GM12801 (cell line): ENCODE results near the gene RTF1.

Experiments
- TF ChIP-seq, protein P1 (sequence below): IDR thresholded peaks from one replicate; pipeline ENCODE4 v1.5.1; 2011; ENCODE audit warnings: control low read depth; ENCODE audit not compliant: insufficient read length; ENCODE audit errors: extremely low read depth

RTF1 gene

DNA sequence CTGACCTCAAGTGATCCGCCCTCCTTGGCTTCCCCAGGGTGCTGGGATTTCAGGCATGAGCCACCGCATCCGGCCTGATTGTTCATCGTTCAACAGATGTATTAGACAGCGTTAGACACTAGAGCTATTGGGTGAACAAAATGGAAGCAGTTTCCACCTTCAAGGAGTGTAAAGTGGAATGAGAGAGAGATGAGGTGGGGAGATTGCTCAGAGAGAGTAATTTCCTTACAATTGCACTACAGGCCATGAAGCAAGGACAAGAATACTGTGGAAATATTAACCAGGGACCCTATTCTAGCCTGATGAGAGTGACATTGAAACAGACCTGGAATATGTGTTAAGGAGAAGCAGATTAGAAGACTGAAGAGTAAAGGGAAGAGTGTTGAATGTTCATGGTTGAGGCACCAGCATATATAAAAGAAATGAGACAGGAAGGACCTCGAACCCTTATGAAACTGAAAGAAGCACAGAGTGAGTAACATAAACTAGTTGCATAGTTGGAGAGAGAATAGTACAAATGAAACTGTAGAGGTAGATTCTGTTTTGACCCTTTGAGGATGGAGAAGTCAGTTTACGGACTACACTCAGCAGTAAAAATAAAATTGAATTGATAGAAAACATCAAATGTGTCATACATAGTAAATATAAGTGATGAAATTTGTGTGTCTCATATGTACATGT is 7.2 kb downstream of the RTF1 start:
- TF ChIP-seq, protein P1, sequence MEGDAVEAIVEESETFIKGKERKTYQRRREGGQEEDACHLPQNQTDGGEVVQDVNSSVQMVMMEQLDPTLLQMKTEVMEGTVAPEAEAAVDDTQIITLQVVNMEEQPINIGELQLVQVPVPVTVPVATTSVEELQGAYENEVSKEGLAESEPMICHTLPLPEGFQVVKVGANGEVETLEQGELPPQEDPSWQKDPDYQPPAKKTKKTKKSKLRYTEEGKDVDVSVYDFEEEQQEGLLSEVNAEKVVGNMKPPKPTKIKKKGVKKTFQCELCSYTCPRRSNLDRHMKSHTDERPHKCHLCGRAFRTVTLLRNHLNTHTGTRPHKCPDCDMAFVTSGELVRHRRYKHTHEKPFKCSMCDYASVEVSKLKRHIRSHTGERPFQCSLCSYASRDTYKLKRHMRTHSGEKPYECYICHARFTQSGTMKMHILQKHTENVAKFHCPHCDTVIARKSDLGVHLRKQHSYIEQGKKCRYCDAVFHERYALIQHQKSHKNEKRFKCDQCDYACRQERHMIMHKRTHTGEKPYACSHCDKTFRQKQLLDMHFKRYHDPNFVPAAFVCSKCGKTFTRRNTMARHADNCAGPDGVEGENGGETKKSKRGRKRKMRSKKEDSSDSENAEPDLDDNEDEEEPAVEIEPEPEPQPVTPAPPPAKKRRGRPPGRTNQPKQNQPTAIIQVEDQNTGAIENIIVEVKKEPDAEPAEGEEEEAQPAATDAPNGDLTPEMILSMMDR: no peak

DNA sequence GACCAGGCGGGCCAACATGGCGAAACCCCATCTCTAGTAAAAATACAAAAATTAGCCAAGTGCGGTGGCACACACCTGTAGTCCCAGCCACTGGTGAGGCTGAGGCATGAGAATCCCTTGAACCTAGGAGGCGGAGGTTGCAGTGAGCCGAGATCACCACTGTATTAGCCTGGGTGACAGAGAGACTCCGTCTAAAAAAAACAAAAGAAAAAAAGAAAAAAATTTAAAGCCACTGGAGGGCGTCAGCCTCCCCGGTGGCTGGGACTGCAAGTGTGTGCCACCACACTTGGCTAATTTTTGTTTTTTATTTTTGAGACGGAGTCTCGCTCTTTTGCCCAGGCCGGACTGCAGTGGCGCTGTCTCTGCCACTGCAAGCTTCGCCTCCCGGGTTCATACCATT is 7.9 kb downstream of the RTF1 start:
- TF ChIP-seq, protein P1: no peak

DNA sequence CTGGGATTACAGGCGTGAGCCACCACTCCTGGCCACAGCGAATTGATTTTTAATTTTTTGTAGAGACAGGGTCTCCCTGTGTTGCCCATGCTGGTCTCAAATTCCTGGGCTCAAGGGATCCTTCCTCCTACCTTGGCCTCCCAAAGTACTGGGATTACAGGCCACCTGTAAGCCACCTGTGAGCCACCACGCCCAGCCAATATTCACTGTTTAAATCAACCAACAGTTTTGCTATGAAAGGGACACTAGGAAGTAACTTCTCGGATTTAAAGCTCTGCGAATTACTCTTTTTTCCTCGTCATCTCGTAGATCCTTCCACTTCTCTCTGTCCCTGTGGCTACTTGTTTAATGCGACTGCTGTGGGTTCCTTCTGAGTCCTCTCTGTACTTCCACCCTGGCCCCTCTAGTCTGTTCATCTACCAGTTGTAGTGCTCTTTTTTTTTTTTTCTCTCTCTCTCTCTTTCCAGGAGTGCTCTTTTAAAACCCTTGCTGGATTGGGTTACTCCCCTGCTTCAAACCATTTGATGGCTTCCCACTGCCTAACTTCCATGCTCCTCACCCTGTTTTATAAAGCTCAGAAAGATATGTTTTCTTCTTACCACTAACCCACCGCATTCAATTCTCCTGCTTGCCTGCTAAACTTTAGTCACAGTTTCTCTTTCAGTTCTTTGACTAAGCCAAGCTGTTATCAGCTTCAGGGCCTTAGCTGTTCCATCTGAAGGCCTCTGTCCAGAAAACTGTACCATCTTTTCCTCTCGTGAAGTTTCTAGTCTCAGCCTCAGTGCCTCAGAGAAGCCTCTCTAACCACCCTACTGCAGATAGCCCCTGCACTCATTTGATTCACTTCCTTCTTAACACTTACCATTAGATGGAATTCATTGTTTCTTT is 12.4 kb downstream of the RTF1 start:
- TF ChIP-seq, protein P1: no peak

DNA sequence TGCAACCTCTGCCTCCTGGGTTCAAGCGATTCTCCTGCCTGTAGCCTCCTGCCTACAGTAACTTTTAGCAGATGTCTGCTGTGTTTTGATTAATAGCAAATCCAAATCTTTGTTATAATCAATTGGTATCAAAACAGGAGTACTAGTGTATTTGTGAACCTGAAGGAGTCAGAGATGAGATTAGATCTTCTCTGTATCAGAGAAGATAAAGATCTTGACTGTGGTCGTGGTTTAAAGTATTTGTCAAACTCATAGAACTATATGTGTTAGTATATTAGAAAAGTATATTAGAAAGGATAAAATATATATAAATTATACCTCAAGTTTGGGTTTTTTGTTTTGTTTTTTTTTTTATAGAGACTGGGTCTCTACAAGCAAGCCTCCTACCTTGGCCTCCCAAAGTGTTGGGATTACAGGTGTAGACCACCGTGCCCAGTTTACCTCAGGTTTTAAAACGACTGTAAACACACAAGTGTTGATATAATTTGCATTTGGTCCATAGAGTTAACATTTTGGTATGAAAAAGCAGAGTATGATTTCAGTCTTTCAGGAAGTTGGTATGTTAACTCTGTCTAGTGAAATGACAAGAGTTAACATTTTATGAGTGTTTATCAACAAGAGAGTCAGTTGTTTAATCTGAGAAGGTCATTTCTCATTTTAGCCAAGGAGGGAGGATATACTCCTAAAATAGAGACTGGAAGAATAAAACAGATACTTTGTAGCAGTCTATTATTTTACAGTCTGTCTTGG is 18.3 kb downstream of the RTF1 start:
- TF ChIP-seq, protein P1: no peak

DNA sequence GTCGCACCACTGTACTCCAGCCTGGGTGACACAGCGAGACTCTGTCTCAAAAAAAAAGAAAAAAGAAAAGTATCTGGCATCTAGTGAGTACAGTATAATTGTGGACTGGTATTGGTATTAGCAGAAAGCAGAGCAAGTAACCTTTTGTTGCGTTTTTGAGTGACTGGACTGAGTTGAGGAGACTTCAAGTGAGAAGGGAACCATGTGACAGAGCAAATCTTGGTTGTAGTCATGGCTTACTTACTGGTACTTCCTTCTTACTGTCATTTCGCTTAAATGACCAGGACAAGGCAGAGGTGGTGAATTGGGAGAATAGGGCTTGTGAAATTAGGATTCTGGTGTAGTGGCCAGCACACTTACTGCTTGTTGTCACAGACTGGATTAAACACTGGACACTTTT is 20.6 kb downstream of the RTF1 start:
- TF ChIP-seq, protein P1: no peak

DNA sequence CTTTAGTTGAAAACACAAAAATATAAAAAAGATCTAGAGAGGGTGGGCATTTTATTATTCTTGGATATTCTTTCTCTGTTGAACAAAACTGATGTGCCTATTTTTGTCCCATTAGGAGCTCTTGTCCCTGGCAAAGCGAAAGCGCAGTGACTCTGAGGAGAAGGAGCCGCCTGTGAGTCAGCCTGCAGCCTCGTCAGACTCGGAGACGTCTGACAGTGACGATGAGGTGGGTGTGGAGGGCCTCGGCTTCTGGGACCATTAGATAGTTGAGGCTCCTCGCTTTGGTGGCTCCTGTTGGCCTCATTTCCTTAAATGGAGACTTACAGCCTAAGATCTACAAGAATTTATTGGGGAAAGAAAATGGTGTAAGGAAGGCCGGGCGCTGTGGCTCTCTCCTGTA is 21.3 kb downstream of the RTF1 start:
- TF ChIP-seq, protein P1: no peak

DNA sequence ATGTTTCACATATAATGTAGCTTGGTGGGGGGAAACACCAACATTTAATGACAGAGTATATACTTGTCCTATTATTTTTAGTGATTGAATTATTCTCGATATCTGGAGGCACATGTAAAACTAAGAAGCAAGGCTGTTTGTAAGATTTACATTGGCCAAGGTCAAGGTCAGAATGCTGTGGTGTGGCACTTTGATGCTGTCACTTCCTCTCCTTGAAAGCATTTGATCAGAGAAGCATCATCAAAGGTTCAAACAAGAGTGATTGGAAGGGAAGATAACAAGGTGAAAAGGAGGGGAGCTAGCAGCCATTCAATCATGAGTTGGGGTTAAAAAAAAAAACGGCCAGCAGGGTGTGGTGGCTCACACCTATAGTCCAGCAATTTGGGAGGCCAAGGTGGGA is 26.4 kb downstream of the RTF1 start:
- TF ChIP-seq, protein P1: no peak
